A549 (cell line): ENCODE data around the gene LMNB1. TPM values are rescaled to one million over a fixed set of nuclear protein-coding genes. Genes with fewer than 3 reads are reported as not detected.

Experiments
- ATAC-seq, 2 experiments: fragments of 200-7000 bp in 1 of 2; fragments of >200 bp in 1 of 2; cut with Nextera tagmentation in 1 of 2; cut with Tn5 transposase in 1 of 2; 3 replicates each; pipeline versions ENCODE4 v1.8.0 to v1.9.1; 2018 to 2020; ENCODE audit warnings: mild to moderate bottlenecking in 1 of 2, moderate library complexity in 1 of 2
- CTCF ChIA-PET: fragments of 300-600 bp; sonication (Branson Sonifier 250); formaldehyde crosslinking; extraction: SDS; loops from one replicate; lab custom pipeline; 2021; ENCODE audit warnings: antibody characterized with exemption, inconsistent platforms; lab: Yijun Ruan, JAX
- POLR2A ChIA-PET: fragments of 350-600 bp; formaldehyde crosslinking; extraction: SDS; loops from one replicate; lab custom pipeline; 2021; ENCODE audit warnings: antibody characterized with exemption, inconsistent platforms; lab: Yijun Ruan, JAX
- DNase-seq, 2 experiments: peaks; one replicate each; pipeline versions ENCODE4 v3.0.0 to v3.0.0-alpha.2; 2011 to 2016; ENCODE audit warnings: low read depth in 1 of 2, low spot score in 1 of 2
- FAIRE-seq: peaks from 2 replicates; lab custom pipeline; 2011; peaks lifted over from hg19 to GRCh38; lab: Jason Lieb, UNC
- H3K27ac ChIP-seq, 2 experiments: fragments of >200 bp; sonication (Bioruptor Twin); formaldehyde crosslinking; 3 replicates each; pipeline ENCODE4 v1.5.1; 2016 to 2017
- H3K4me1 ChIP-seq: fragments of >200 bp; sonication (Bioruptor Twin); formaldehyde crosslinking; 3 replicates; pipeline ENCODE4 v1.6.1; 2016
- H3K4me2 ChIP-seq: fragments of >200 bp; sonication (Bioruptor Twin); formaldehyde crosslinking; 3 replicates; pipeline ENCODE4 v1.6.1; 2016
- H3K4me3 ChIP-seq: fragments of >200 bp; sonication (Bioruptor Twin); formaldehyde crosslinking; 3 replicates; pipeline ENCODE4 v1.5.1; 2016
- H3K9me3 ChIP-seq: fragments of >200 bp; sonication (Bioruptor Twin); formaldehyde crosslinking; 3 replicates; pipeline ENCODE4 v1.6.1; 2016
- BCL3 ChIP-seq: fragments of >200 bp; sonication (Bioruptor Twin); formaldehyde crosslinking; IDR thresholded peaks from 3 replicates; pipeline ENCODE4 v1.6.1; 2016
- BHLHE40 ChIP-seq: IDR thresholded peaks from 2 replicates; pipeline ENCODE4 v1.6.1; 2012; ENCODE audit warnings: low read depth, low read length, inconsistent platforms
- CBX2 ChIP-seq: fragments of 200-600 bp; sonication (generic); IDR thresholded peaks from 2 replicates; pipeline ENCODE4 v1.6.1; 2016; ENCODE audit warnings: low read depth, mild to moderate bottlenecking, borderline replicate concordance
- CHD4 ChIP-seq: fragments of 200-600 bp; sonication (generic); IDR thresholded peaks from 2 replicates; pipeline ENCODE4 v1.6.1; 2016; ENCODE audit warnings: antibody characterized with exemption, mild to moderate bottlenecking, borderline replicate concordance
- EP300 ChIP-seq, 2 experiments: fragments of >200 bp; sonication (Bioruptor Twin); formaldehyde crosslinking; IDR thresholded peaks; 2 replicates in 1 of 2; 3 replicates in 1 of 2; pipeline ENCODE4 v1.6.1; 2016 to 2017
- ESRRA ChIP-seq: fragments of 150-350 bp; IDR thresholded peaks from 2 replicates; pipeline ENCODE4 v1.6.1; 2014; ENCODE audit warnings: mild to moderate bottlenecking, low read length, borderline replicate concordance
- FOSL2 ChIP-seq, 2 experiments: fragments of 450-650 bp in 1 of 2; fragments of >200 bp in 1 of 2; sonication (Bioruptor Twin) in 1 of 2; formaldehyde crosslinking; IDR thresholded peaks; 2 replicates each; pipeline versions ENCODE4 v1.5.0 to v1.6.1; 2016 to 2020; ENCODE audit warnings: mild to moderate bottlenecking in 1 of 2, moderate library complexity in 1 of 2
- FOXS1 ChIP-seq: fragments of 250-450 bp; sonication (Bioruptor Pico); IDR thresholded peaks from 2 replicates; pipeline ENCODE4 v1.5.0; 2020; ENCODE audit warnings: mild to moderate bottlenecking, moderate library complexity
- HOXB5 ChIP-seq: fragments of 250-450 bp; sonication (Bioruptor Pico); IDR thresholded peaks from 2 replicates; pipeline ENCODE4 v1.5.0; 2020; ENCODE audit warnings: mild to moderate bottlenecking, moderate library complexity
- KDM1A ChIP-seq: fragments of 200-600 bp; sonication (generic); IDR thresholded peaks from 2 replicates; pipeline ENCODE4 v1.6.1; 2016; ENCODE audit warnings: low read depth, mild to moderate bottlenecking
- KDM5A ChIP-seq: fragments of 200-600 bp; sonication (generic); IDR thresholded peaks from 2 replicates; pipeline ENCODE4 v1.6.1; 2016; ENCODE audit warnings: antibody characterized with exemption, mild to moderate bottlenecking
- MAX ChIP-seq: IDR thresholded peaks from 2 replicates; pipeline ENCODE4 v1.6.1; 2012
- MAZ ChIP-seq: fragments of 150-350 bp; IDR thresholded peaks from 2 replicates; pipeline ENCODE4 v1.6.1; 2014; ENCODE audit warnings: antibody characterized with exemption, low read depth, low read length, borderline replicate concordance
- RCOR1 ChIP-seq: fragments of 150-350 bp; IDR thresholded peaks from 2 replicates; pipeline ENCODE4 v1.6.1; 2014; ENCODE audit warnings: antibody characterized with exemption, low read length, low read depth
- RFX5 ChIP-seq: fragments of 450-650 bp; IDR thresholded peaks from 2 replicates; pipeline ENCODE4 v1.7.1; 2014; ENCODE audit warnings: antibody characterized with exemption, mild to moderate bottlenecking, moderate library complexity
- RNF2 ChIP-seq: fragments of 200-600 bp; sonication (generic); IDR thresholded peaks from 2 replicates; pipeline ENCODE4 v1.6.1; 2016; ENCODE audit warnings: low read depth, mild to moderate bottlenecking, antibody characterized with exemption, moderate library complexity, borderline replicate concordance
- TP53 ChIP-seq: fragments of 250-450 bp; sonication (Bioruptor Pico); IDR thresholded peaks from 2 replicates; pipeline ENCODE4 v1.5.0; 2021; ENCODE audit warnings: mild to moderate bottlenecking, moderate library complexity
- ZC3H11A ChIP-seq: fragments of 450-650 bp; IDR thresholded peaks from 2 replicates; pipeline ENCODE4 v1.6.1; 2014; ENCODE audit warnings: antibody characterized with exemption, mild to moderate bottlenecking
- WGBS: methylation state at CpG from one replicate; pipeline ENCODE4 v1.1.6; 2017; ENCODE audit errors: missing lambda C conversion rate; 5-methylcytosine and 5-hydroxymethylcytosine counted together
- polyA plus RNA-seq, 4 experiments: library from polyadenylated mRNA; depleted of rRNA in 3 of 4; stranded (reverse); fragments of >200 nt; fragmentation: RNase III in 1 of 4; extraction: RNeasy Plus Mini Kit Qiagen cat#74134 plus additional on column Dnase treatment in 1 of 4; gene quantifications; 2 replicates in 3 of 4; 3 replicates in 1 of 4; pipeline ENCODE4 v1.2.3, GENCODE V29; 2011 to 2017
- TF ChIP-seq, protein P1 (sequence below): fragments of 150-350 bp; IDR thresholded peaks from 2 replicates; pipeline ENCODE4 v1.6.1; 2014; ENCODE audit warnings: low read depth, mild to moderate bottlenecking, low read length
- TF ChIP-seq, protein P2 (sequence below): fragments of >200 bp; sonication (Bioruptor Twin); formaldehyde crosslinking; IDR thresholded peaks from 3 replicates; pipeline ENCODE4 v1.5.1; 2016
- TF ChIP-seq, protein P3 (sequence below): IDR thresholded peaks from 2 replicates; pipeline ENCODE4 v1.6.1; 2012

Gene LMNB1
- polyA plus RNA-seq, 2 of the 4 experiments (the other 2 are of a cell fraction) = 45.9 to 55.6 TPM

- H3K27ac ChIP-seq = no peak overlapping the region
- ChIA-PET CTCF (no interaction called here), POLR2A (no interaction called here)
- no peak overlapping the region for H3K4me2 ChIP-seq
- no peak overlapping the region for H3K4me3 ChIP-seq
- ATAC-seq = no peak
- FAIRE-seq = no peak
- H3K9me3 ChIP-seq = no peaks in the 10 kb centered on the region
- TF ChIP-seq, protein P1, sequence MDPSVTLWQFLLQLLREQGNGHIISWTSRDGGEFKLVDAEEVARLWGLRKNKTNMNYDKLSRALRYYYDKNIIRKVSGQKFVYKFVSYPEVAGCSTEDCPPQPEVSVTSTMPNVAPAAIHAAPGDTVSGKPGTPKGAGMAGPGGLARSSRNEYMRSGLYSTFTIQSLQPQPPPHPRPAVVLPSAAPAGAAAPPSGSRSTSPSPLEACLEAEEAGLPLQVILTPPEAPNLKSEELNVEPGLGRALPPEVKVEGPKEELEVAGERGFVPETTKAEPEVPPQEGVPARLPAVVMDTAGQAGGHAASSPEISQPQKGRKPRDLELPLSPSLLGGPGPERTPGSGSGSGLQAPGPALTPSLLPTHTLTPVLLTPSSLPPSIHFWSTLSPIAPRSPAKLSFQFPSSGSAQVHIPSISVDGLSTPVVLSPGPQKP = no peak
- TF ChIP-seq EP300 (IDR thresholded peaks at IDR 0.05) = no peak
- TF ChIP-seq, protein P2, sequence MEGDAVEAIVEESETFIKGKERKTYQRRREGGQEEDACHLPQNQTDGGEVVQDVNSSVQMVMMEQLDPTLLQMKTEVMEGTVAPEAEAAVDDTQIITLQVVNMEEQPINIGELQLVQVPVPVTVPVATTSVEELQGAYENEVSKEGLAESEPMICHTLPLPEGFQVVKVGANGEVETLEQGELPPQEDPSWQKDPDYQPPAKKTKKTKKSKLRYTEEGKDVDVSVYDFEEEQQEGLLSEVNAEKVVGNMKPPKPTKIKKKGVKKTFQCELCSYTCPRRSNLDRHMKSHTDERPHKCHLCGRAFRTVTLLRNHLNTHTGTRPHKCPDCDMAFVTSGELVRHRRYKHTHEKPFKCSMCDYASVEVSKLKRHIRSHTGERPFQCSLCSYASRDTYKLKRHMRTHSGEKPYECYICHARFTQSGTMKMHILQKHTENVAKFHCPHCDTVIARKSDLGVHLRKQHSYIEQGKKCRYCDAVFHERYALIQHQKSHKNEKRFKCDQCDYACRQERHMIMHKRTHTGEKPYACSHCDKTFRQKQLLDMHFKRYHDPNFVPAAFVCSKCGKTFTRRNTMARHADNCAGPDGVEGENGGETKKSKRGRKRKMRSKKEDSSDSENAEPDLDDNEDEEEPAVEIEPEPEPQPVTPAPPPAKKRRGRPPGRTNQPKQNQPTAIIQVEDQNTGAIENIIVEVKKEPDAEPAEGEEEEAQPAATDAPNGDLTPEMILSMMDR = 0 out of 3 replicates have a peak, but pooled peaks have one; percentile 6
- DNase-seq = no peak
- peaks cover 5% of the 10 kb centered on the region; the same call in 1 of the 3 replicates for H3K4me1 ChIP-seq
These were observed 69.4 kb downstream of the LMNB1 start for GRCh38 chr5:126846344-126846743.

DNA sequence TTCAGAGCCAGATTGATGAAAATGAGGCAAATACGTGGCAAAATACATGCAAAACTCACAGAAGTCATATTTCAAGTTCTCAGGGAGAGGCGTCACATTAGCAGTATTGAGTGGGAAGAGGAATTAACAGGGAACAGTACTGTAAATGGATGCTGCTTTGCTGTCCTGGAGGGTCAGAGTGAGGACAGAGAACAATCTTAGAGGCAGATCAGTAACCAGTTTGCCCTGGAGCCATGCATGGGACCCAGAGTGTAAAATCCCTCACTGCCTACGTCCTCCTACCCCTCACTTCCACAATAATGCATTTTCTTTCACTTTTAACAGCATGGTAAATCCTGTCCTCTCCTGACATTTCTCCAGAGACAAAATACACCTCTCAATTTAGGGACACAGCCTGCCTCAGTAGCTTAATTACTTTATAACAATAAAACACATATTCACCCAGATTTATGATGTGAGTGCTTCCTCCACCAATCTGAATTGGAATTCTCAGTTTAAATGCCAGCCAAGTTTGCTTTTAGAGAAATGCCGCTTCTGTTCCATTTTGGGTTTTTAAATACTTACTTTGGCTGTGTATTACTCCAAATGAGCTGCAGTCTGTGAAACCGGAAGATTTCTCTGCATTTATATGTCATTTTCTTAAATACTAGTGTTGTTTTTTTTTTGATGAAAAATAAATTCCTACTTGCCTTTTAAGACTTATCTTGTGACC is 70.0 kb downstream of the LMNB1 start:
- FAIRE-seq = no peak
- CTCF ChIA-PET = interaction anchor here (0.6 kb wide), 1 partner anchor 178 kb away, joined by 3 read pairs; no protein-coding TSS in a partner anchor
- POLR2A ChIA-PET = no interaction called here

GRCh38 chr5:126847456-126847820 is 70.5 kb downstream of the LMNB1 start:
- Histone ChIP-seq H3K4me1 (peaks cover 5% of the 10 kb centered on the region; the same call in 1 of the 3 replicates), H3K9me3 (no peaks in the 10 kb centered on the region), H3K4me2 (no peak overlapping the region), H3K27ac (no peak overlapping the region), H3K4me3 (no peak overlapping the region)
- 100% methylated on average over 4 of the region's 4 CpGs for WGBS
- ATAC-seq = peak in 1 of 2 experiments; percentile 33; a peak in 1 of 6 replicates
- FAIRE-seq = no peak
- POLR2A ChIA-PET = no interaction called here
- no peak for DNase-seq
- CTCF ChIA-PET = no interaction called here
- TF ChIP-seq TP53 = no peak
- no peak for TF ChIP-seq BCL3
- no peak for TF ChIP-seq MAZ
- TF ChIP-seq ESRRA = no peak
- TF ChIP-seq ZC3H11A = no peak
- no peak for TF ChIP-seq BHLHE40
- no peak for TF ChIP-seq MAX
- TF ChIP-seq RNF2 = no peak
- no peak for TF ChIP-seq HOXB5 (CRISPR knock-in tag)

More for the DNA sequence above, 70.0 kb downstream of the LMNB1 start:
- H3K9me3 ChIP-seq = no peaks in the 10 kb centered on the region
- peak in 1 of 2 experiments; percentile 46; a peak in 3 of 6 replicates for ATAC-seq
- no peak for DNase-seq
- H3K27ac ChIP-seq = no peak overlapping the region
- whole genome bisulfite sequencing = 91% methylated on average over 5 of the region's 5 CpGs
- TF ChIP-seq RCOR1 (no peak), TP53 (no peak), MAX (no peak), KDM5A (no peak), KDM1A (no peak), ZC3H11A (no peak), RFX5 (no peak), FOXS1 (CRISPR knock-in tag) (no peak), FOSL2 (IDR thresholded peaks at IDR 0.05) (no peak), FOSL2 (CRISPR knock-in tag; IDR thresholded peaks at IDR 0.05) (no peak), EP300 (IDR thresholded peaks at IDR 0.05) (no peak), CBX2 (no peak), MAZ (no peak), CHD4 (no peak)
- TF ChIP-seq, protein P3, sequence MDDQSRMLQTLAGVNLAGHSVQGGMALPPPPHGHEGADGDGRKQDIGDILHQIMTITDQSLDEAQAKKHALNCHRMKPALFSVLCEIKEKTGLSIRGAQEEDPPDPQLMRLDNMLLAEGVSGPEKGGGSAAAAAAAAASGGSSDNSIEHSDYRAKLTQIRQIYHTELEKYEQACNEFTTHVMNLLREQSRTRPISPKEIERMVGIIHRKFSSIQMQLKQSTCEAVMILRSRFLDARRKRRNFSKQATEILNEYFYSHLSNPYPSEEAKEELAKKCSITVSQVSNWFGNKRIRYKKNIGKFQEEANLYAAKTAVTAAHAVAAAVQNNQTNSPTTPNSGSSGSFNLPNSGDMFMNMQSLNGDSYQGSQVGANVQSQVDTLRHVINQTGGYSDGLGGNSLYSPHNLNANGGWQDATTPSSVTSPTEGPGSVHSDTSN = no peak
- TF ChIP-seq, protein P2 = no peak
- TF ChIP-seq, all 56 proteins: peak for 0
- H3K4me2 ChIP-seq = no peak overlapping the region
- H3K4me1 ChIP-seq = peaks cover 5% of the 10 kb centered on the region; the same call in 1 of the 3 replicates
- no peak overlapping the region for H3K4me3 ChIP-seq
